Lower leg skin (tissue), 4 donors: ENCODE results near the gene POLR2B. TPM values are rescaled to one million over a fixed set of nuclear protein-coding genes. Genes with fewer than 3 reads are reported as not detected.

ENCODE experiments used
- DNase-seq, 2 donors: peaks; one replicate each; pipeline ENCODE4 v3.0.0-alpha.2; 2019; ENCODE audit warnings: low spot score in 2 of 2
- H3K4me3 ChIP-seq: fragments of 200-600 bp; sonication (generic); 2 replicates; pipeline ENCODE4 v1.5.1; 2017; ENCODE audit warnings: mild to moderate bottlenecking, low read depth; ENCODE audit not compliant: poor library complexity, severe bottlenecking
- CTCF ChIP-seq, 3 donors: fragments of 450-650 bp; IDR thresholded peaks; one replicate each; pipeline ENCODE4 v1.5.1; 2016; ENCODE audit warnings: antibody characterized with exemption in 3 of 3, mild to moderate bottlenecking in 3 of 3, moderate library complexity in 2 of 3
- POLR2A ChIP-seq, 2 donors: fragments of 450-650 bp; IDR thresholded peaks; one replicate each; pipeline ENCODE4 v1.6.1; 2016 to 2017; ENCODE audit warnings: antibody characterized with exemption in 2 of 2, mild to moderate bottlenecking in 1 of 2, moderate library complexity in 1 of 2
- WGBS, 2 donors: methylation state at CpG; one replicate each; pipeline ENCODE4 v1.1.5; 2018; 5-methylcytosine and 5-hydroxymethylcytosine counted together
- intact Hi-C: fragments of 100-400 bp; cut with DNase I; formaldehyde crosslinking; loops from one replicate; pipeline ENCODE4 v1.15.0; 2023; ENCODE audit warnings: low total_unique reads
- total RNA-seq, 4 donors: library from RNA; depleted of rRNA; stranded (reverse); fragments of >200 nt; gene quantifications; one replicate each; pipeline ENCODE4 v1.1.0, GENCODE V29; 2016

The POLR2B gene
- total RNA-seq, 4 donors from 2014 or later: 47.5 to 109 (median 75.1) TPM

DNA sequence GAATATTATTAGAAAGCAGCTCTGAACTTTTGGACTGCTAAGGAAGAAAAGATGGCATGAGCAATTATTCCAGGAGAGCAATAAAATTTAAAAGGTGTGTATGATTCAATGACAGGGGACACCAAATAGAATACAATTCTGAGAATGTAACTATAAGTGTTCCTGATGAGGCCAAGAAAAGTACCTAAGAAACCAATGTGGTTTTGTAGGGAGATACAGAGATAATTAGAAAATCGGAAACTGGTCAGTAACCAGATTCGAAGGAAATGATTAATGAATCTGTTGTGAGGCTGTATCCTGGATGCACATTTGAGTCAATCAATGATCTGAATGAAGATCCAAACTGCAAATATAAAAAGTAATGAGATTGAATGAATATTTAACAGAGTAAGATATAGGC, 7.3 kb upstream of the POLR2B start:
- H3K4me3 ChIP-seq: no peak overlapping the region
- intact Hi-C loops: no loop called here
- no peak for DNase-seq
- no peak for TF ChIP-seq POLR2A (IDR thresholded peaks at IDR 0.05)
- TF ChIP-seq CTCF (IDR thresholded peaks at IDR 0.05): no peak
- 83 to 85% methylated on average over 2 of the region's 2 CpGs for WGBS, 2 donors

- 89 to 90% methylated on average over 2 of the region's 2 CpGs for WGBS, 2 donors
- no peak for TF ChIP-seq CTCF (IDR thresholded peaks at IDR 0.05)
- intact Hi-C loops: no loop called here
- no peak for DNase-seq
- H3K4me3 ChIP-seq: no peak overlapping the region
Measured at GRCh38 chr4:56972389-56972788, 6.3 kb upstream of the POLR2B start.

DNA sequence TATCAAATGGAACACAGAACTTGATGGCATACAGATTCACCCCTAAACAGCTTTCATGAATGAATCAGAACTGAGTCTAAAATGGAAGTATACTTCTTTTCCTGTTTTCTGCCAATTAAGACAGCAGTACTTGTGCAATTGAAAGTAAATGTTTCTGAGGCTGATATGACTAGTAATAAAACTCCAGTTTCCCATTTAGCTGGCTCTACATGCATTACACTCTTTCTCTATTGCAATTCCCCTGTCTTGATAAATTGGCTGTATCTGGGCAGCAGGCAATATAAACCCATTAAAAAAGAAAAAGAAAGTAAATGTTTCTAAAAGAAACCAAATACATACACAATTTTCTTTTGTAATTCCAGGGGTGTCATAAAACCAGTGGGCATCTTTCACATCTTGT, 5.9 kb upstream of the POLR2B start:
- DNase-seq: no peak
- TF ChIP-seq CTCF (IDR thresholded peaks at IDR 0.05) (no peak), POLR2A (IDR thresholded peaks at IDR 0.05) (no peak)
- intact Hi-C loops: no loop called here
- H3K4me3 ChIP-seq: no peak overlapping the region

DNA sequence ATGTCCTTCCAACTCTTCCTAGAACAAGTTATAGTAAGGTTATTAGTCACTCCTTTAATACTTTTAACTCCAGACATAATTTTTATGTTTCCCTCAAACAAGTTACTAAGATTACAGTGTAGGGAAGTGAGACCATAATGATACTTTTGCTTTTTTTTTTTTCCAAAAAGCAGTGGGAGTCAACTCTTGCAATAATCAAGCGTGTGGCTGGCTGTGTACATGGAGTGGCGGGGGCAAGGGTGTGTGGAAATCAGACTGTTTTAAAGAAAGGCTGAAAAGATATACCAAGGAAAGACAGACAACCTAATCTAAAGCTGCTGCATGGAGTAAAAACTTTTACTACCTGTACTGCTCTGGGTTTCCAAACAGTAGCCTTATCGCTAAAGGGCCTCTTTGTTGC, 5.4 kb upstream of the POLR2B start:
- TF ChIP-seq POLR2A (IDR thresholded peaks at IDR 0.05): no peak
- no peak for TF ChIP-seq CTCF (IDR thresholded peaks at IDR 0.05)
- 96 to 99% methylated on average over 3 of the region's 3 CpGs for WGBS, 2 donors
- intact Hi-C loops: no loop called here
- DNase-seq: no peak
- no peak overlapping the region for H3K4me3 ChIP-seq

DNA sequence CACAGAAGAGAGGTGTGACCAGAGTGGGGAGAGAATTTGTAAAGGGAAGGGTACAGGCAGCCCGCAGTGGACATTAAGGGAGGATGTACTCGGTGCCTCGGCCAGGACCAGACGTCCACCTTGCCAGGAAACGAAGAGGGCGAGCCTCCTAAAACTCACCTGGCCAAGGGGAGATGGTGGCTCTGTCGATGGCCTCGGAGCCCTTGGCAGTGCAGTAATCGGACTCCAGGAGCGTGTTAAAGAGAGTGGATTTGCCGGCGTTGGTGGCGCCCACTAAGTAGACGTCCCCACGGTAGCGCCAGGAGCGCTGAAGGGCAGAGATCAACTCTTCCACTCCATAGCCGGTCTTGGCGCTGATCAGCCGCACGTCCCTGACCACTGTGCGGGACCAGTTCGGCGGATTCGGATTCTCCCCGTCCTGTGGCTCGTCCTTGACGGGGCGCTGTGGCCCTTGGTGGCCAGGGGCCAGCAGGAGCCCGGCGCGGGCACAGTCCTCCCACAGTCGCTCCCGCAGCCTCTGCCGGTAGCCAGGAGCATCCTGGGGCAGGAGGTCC, 2.3 kb upstream of the POLR2B start:
- 1 to 5% methylated on average over 19 to 23 of the region's 35 CpGs for WGBS, 2 donors
- intact Hi-C loops: no loop called here

More for the DNA sequence above, 2.3 kb upstream of the POLR2B start:
- peak in 1 of 2 donors; percentile 90 for DNase-seq
- peak overlapping the region; percentile 95 for H3K4me3 ChIP-seq
- no peak for TF ChIP-seq CTCF (IDR thresholded peaks at IDR 0.05)
- TF ChIP-seq POLR2A (IDR thresholded peaks at IDR 0.05): no peak
